GM19328 (cell line): ENCODE results near the gene MAST4.
"Not testable (repeated sequence)": the region's sequence is repeated elsewhere in the genome, so short reads cannot be mapped to it uniquely, and the experiment has no call there.

Experiments used
- ATAC-seq: cut with Tn5 transposase; IDR thresholded peaks from one replicate; pipeline ENCODE4 v1.9.1; 2021; ENCODE audit warnings: mild to moderate bottlenecking, moderate library complexity; ENCODE audit not compliant: unreplicated experiment

Gene MAST4

GRCh38 chr5:66805514-66806430, 209.6 kb downstream of the MAST4 start:
- ATAC-seq, result no peak

- no peak for ATAC-seq
Observed at GRCh38 chr5:66807743-66808142, 211.6 kb downstream of the MAST4 start.

DNA sequence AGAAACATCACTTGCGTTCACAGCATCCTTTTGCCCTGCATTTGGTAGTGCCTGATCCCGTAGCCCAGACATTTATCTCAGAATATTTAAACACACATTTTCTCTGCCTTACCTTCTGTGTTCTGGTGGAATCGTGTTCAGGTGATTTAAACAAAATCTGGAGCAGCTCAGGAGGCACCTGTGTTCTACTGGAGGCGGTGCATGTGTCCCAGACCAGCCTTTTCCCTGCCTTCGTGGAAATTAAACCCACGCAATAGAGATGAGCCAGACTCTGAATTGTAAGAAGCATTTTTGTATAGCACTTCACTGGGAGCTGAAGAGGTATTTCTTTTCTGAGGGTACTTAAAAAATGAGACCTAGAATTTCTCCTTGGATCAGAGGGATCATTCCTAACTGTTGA, 212.5 kb downstream of the MAST4 start:
- ATAC-seq, result no peak

DNA sequence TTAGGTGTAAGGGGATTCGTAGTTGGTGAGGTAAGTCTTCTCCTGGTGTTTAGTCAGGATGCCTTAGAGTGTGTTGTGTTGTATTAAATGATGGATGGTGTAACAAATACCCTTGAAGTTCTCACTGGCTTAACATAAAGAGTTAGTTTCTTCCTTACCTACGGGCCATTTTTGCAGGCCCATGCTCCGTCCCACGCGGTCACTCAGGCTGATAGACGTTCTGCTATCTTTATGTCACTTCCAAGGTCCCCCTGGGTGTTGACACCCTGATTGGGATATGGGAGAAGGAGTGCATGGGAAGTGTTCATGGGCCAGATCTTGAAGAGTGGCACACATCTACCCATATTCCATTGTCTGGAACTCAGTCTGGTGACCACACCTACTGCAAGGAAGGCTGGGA, 214.0 kb downstream of the MAST4 start:
- ATAC-seq, result no peak

DNA sequence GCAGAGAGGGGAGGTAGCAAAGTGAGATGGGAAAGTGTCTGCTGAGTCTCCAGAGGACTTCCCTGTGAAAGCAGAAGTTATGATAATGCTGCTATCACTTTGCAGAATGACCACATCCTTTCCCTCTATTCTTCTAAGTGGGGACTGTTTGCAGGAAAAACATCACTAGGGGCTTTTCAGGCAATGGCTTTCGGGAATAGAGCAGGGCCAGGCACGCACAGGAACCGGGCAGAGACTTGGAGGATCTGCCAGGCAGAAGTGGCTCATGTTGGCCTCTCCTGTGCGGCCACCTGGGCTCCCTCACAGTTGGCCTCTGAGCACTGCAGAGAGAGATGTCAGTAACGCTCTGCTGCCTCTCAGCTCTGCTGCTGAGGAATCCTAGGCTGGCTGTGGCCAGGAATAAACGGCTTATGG, 214.7 kb downstream of the MAST4 start:
- ATAC-seq, result no peak

DNA sequence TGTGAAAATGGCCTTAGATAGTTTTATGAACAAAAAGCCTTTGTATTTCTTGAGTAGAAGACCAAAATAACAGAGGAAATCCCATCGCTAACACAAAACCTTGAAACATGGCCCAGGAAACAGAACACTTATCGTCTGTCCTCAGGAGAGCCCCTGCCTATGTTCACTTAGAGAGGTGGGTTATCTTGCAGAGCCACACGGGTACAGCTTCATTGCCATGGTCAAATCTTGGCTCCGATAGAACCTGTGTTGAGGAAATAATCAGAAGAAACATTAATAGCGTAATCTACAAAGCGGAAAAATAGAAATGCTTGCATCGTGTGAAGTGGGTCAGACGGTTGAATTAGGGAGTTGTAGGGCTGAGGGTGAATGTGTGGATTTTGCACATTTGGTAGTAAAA, 216.1 kb downstream of the MAST4 start:
- ATAC-seq, result no peak

- ATAC-seq, result no peak
Observed at GRCh38 chr5:66813306-66813705, 217.1 kb downstream of the MAST4 start.

DNA sequence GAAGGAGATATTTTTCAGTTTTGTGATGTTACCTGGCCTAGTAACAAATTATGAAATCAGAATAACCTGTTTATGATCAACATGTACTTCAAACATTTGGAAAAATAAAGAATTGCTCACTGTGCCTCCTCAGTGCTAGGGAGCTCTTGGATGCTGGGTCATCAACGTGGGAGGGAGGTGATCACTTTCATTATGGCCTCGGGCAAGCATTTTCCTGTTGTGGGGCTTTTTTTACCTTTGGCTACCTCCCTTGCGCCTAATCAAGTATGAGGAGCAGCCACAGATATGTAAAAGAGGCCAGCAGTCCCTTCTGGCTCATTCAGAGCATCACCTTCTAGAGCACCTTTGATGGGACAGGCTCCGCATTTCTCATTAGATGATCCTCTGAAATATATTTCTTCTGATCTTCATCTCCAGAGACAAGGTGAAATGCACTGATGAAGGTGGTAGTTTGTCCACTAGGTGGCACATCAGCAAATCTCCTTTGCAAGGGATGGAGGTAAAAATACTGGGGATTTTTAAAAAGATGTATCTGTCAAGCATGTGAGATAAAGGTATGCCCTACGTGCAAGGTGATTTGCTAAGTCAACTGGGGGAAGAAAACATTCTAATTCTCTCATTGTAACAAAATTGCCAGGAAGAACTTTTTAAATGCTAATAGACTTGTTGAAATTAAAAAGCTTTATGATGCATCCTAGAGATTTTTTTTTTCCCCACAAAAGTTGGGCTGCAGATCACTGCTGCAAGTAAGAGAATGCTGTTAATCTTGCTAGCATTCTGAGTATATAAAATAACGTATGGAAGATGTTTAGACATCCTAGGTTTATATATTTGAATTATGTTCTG, 218.2 kb downstream of the MAST4 start:
- peak; percentile 64 for ATAC-seq

- no peak for ATAC-seq
Observed at GRCh38 chr5:66818304-66818934, 222.2 kb downstream of the MAST4 start.

DNA sequence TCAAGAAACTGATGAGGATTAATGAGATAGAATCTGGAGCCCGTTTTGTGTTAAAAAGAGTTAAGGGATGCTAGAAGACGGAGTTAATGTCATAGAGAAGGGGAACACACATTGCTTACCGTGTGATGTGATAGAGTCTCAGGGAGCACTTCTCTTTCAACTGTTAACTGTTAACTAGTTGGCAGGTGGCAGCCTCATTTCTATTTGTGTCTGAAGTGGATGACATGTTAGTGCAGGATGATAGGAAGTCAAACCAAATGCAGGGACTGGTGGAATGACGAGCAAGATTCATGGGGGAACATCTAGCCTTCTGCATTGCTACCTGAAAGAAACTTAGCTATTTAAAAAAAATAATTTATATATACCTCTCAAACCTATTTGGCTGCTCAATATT, 222.7 kb downstream of the MAST4 start:
- no peak for ATAC-seq

GRCh38 chr5:66820630-66821207, 224.5 kb downstream of the MAST4 start:
- ATAC-seq, result no peak

GRCh38 chr5:66821688-66822429, 225.7 kb downstream of the MAST4 start:
- ATAC-seq, result no peak

DNA sequence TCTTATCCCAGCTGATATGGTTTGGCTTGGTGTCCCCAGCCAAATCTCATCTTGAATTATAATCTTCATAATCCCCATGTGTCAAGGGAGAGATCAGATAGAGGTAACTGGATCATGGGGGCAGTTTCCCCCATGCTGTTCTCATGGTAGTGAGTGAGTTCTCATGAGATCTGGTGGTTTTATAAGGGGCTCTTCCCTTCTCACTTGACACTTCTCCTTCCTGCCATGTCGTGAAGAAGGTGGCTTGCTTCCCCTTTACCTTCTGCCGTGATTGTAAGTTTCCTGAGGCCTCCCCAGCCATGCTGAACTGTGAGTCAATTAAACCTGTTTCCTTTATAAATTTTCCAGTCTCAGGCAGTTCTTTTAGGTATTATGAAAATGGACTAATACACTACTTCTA, 226.7 kb downstream of the MAST4 start:
- not testable (repeated sequence) for ATAC-seq

- ATAC-seq, result no peak
Observed at GRCh38 chr5:66824476-66824875, 228.3 kb downstream of the MAST4 start.

DNA sequence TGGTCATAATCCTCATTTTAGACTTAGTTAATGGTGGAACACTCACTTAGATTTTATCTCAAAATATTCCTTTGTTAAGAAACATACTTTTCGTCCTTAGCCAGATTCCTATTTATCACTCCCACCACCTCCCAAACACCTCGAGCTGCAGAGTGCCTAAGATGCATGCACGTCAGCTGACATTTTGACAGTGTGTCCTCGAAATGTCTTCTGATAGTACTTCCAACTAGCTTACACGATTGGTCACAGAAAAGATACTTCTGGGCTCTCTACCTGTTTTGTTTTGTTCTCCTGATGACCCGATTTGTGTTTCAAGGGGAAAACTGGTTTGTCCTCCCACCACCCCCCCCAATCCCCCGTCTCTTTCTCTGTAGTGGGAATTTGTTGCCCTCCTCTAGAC, 230.1 kb downstream of the MAST4 start:
- no peak for ATAC-seq

DNA sequence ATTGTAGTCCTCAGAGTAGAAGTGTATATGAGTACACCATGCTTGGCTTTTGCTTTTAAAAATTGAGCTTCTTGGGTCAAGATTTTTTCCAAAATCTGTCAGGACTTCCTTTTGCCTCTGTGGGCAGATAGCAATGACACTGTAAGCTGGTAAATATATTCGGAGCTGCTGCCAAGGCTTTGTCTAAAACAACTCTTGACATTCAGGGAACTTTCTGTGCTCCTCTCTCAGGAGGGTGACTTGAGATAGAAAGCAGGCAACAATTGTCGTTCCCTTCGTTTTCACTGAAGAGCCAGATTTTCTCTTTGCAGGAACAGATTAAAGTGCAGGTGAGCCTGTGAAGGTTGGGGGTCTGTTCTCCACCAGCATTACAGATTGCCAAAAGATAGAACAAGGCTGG, 230.5 kb downstream of the MAST4 start:
- ATAC-seq, result no peak

DNA sequence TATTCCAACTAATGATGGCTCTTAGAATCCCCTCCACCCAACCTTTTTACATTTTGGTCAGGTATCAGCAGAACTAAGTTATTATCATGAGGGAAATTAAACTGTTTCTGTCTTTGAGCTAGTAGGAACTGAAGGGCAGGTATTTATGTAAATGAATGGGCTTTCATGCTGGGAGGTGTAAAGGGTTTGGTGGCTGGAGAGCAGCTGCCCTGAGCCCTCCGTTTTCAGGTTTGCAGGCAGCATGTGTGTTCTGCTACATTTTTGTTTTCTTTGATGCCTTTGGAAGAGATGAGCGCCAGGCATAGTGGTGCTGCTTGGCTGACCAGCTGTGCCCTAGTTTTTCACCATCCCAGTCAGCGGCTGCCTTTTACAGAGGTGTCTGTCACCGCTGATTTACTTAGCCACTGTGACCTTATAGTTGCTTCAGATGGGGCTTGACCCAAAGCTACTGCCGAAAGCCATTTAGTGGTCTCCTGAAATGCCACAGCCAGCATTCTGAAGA, 231.9 kb downstream of the MAST4 start:
- no peak for ATAC-seq

DNA sequence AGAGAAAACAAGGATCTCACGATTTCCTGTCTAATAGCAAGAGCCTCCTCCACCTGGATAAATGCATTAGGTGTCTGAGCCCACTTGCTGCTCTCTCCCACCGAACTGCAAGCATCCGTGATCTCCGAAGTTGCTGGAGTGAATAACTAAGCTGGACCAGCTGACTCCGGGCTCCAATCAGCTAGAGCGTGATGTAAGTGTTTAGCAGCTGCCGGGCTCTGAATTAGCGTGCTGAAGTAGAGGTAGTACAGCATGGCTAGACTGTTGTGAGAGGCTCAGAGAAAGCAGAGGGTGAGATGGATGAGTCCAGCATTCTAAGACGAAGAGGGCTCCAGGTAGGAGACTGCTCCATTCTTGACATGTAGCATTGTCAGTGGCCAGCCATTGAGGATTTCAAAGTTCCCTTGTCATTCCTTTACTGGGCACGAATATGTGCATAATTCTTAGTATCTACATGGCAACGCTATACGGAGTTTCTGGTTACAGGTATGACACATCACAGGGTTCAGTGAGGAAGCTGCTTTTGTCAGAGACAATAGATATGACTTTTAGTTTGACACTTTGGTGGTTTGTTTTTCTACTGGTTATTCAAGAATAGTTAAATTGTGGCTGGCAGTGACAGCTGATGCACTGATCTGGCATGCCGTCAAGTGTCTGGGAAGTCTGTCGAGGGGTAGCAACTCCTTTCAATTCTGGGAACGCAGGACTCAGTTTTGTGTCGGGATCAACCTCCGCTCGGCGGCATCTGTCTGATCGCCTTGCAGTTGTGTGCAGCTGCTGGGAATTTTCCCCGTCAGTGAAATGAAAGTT, 232.6 kb downstream of the MAST4 start:
- ATAC-seq, result no peak

GRCh38 chr5:66829358-66829674, 233.1 kb downstream of the MAST4 start:
- ATAC-seq, result no peak

DNA sequence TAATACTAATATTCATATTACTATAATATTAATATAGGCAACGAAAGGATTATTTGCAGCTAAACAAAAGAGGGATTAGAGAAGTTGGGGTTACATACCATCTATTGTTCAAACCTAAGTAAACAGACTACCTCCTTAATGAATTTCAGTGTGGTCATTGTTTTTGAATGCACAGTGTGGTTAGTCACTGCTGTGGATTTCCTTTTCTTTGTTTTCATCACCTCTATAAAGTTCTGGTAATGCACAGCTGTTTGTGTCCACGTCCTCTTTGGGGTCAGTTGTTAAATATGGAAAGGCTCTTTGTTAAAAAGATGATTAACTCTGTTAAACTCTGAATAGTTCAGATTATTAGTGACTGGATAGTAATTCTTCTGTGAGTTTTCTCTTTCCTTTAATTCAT, 233.6 kb downstream of the MAST4 start:
- no peak for ATAC-seq
